Coronary artery (tissue), 2 donors: ENCODE data around the gene BST2.

Source experiments
- DNase-seq: peaks from one replicate; pipeline ENCODE4 v3.0.0-alpha.2; 2017; ENCODE audit warnings: low spot score
- H3K27ac ChIP-seq, 2 donors: fragments of 200-600 bp; sonication (generic); one replicate each; pipeline ENCODE4 v1.5.1; 2016 to 2019
- H3K4me3 ChIP-seq: fragments of 200-600 bp; sonication (generic); 2 replicates; pipeline ENCODE4 v1.5.1; 2016; ENCODE audit warnings: mild to moderate bottlenecking, moderate library complexity
- CTCF ChIP-seq: fragments of 200-600 bp; sonication (generic); IDR thresholded peaks from one replicate; pipeline ENCODE4 v1.5.1; 2019; ENCODE audit warnings: antibody characterized with exemption

Gene BST2

GRCh38 chr19:17406046-17406886 lies 836 bp upstream of the BST2 start:
- DNase-seq: no peak
- peak overlapping the region; percentile 60 for H3K4me3 ChIP-seq

GRCh38 chr19:17404621-17405249 lies 695 bp downstream of the BST2 start:
- no peak for TF ChIP-seq CTCF

More at GRCh38 chr19:17406046-17406886, 836 bp upstream of the BST2 start:
- H3K27ac ChIP-seq: peak overlapping the region; percentile 64 to 83
- TF ChIP-seq CTCF: no peak

GRCh38 chr19:17404015-17404414 lies 1.4 kb downstream of the BST2 start:
- no peak for DNase-seq
- H3K4me3 ChIP-seq: peak overlapping the region; percentile 60
- TF ChIP-seq CTCF: no peak
- H3K27ac ChIP-seq: peak overlapping the region in 1 of 2 donors; percentile 1

More at GRCh38 chr19:17404621-17405249, 695 bp downstream of the BST2 start:
- peak overlapping the region; percentile 60 for H3K4me3 ChIP-seq
- peak overlapping the region; percentile 10 to 83 for H3K27ac ChIP-seq
- DNase-seq: no peak

GRCh38 chr19:17402982-17403855 lies 2.2 kb downstream of the BST2 start:
- no peak overlapping the region for H3K27ac ChIP-seq
- no peak for TF ChIP-seq CTCF
- H3K4me3 ChIP-seq: peak overlapping the region; percentile 60
- no peak for DNase-seq

- DNase-seq: no peak
- H3K27ac ChIP-seq: no peak overlapping the region
- no peak for TF ChIP-seq CTCF
- H3K4me3 ChIP-seq: no peak overlapping the region
Measured at GRCh38 chr19:17401628-17402027, 3.8 kb downstream of the BST2 start.

- H3K27ac ChIP-seq: no peak overlapping the region
- no peak for DNase-seq
- TF ChIP-seq CTCF: no peak
- no peak overlapping the region for H3K4me3 ChIP-seq
Measured at GRCh38 chr19:17398902-17399527, 6.4 kb downstream of the BST2 start.
